Natural killer cell (primary cell): ENCODE measurements around the gene HSD17B12. TPM values are rescaled to one million over a fixed set of nuclear protein-coding genes. Genes with fewer than 3 reads are reported as not detected.

Experiments
- ATAC-seq, 3 donors: fragments of 150-1000 bp in 2 of 3; fragments of 200-7000 bp in 1 of 3; cut with Tn5 transposase; 1 replicate in 1 of 3; 2 replicates in 2 of 3; pipeline ENCODE4 v1.10.0; 2021; ENCODE audit warnings: mild to moderate bottlenecking in 2 of 3, moderate library complexity in 2 of 3
- DNase-seq, 2 donors: peaks; one replicate each; pipeline versions ENCODE4 v3.0.0 to v3.0.0-alpha.2; 2013 to 2021; ENCODE audit warnings: mixed read lengths in 1 of 2
- H3K27ac ChIP-seq: one replicate; pipeline ENCODE4 v1.5.1; 2013; ENCODE audit warnings: mild to moderate bottlenecking, low read length
- H3K27me3 ChIP-seq: one replicate; pipeline ENCODE4 v1.6.1; 2013; ENCODE audit warnings: low read length; ENCODE audit not compliant: control insufficient read depth, insufficient read depth
- H3K36me3 ChIP-seq: one replicate; pipeline ENCODE4 v1.6.1; 2013; ENCODE audit warnings: low read length; ENCODE audit not compliant: control insufficient read depth, insufficient read depth
- H3K4me1 ChIP-seq: one replicate; pipeline ENCODE4 v1.6.1; 2013; ENCODE audit warnings: low read length; ENCODE audit not compliant: control insufficient read depth, insufficient read depth
- H3K4me3 ChIP-seq: one replicate; pipeline ENCODE4 v1.5.1; 2013; ENCODE audit warnings: low read length
- H3K9me3 ChIP-seq: one replicate; pipeline ENCODE4 v1.6.1; 2013; ENCODE audit warnings: low read length; ENCODE audit not compliant: control insufficient read depth, insufficient read depth
- H3K27ac Mint-ChIP-seq, 2 donors: one replicate each; pipeline ENCODE4 v1.8.0; 2022; ENCODE audit warnings: mild to moderate bottlenecking in 2 of 2, mixed read lengths in 2 of 2, moderate library complexity in 1 of 2
- H3K27me3 Mint-ChIP-seq, 2 donors: one replicate each; pipeline ENCODE4 v1.8.0; 2022; ENCODE audit warnings: low read depth in 2 of 2, mixed read lengths in 2 of 2
- H3K36me3 Mint-ChIP-seq: one replicate; pipeline ENCODE4 v1.8.0; 2022; ENCODE audit warnings: mixed read lengths
- H3K4me1 Mint-ChIP-seq, 2 donors: one replicate each; pipeline ENCODE4 v1.8.0; 2022; ENCODE audit warnings: mixed read lengths in 2 of 2
- H3K4me3 Mint-ChIP-seq: one replicate; pipeline ENCODE4 v1.8.0; 2022; ENCODE audit warnings: mild to moderate bottlenecking, moderate library complexity, mixed read lengths
- H3K9me3 Mint-ChIP-seq, 2 donors: one replicate each; pipeline ENCODE4 v1.8.0; 2022; ENCODE audit warnings: mixed read lengths in 2 of 2
- WGBS: methylation state at CpG from one replicate; pipeline ENCODE4 v1.1.7; 2013; ENCODE audit warnings: missing lambda C conversion rate; ENCODE audit not compliant: insufficient coverage; 5-methylcytosine and 5-hydroxymethylcytosine counted together
- intact Hi-C: fragments of 100-400 bp; cut with micrococcal nuclease; formaldehyde crosslinking; loops from one replicate; pipeline ENCODE4 v1.14.2; 2022
- total RNA-seq, 4 donors: library from RNA; stranded (reverse); fragments of 120-200 nt in 1 of 4; gene quantifications; one replicate each; pipeline versions ENCODE4 v1.2.3 to v1.2.4, GENCODE V29; 2013 to 2022
- TF ChIP-seq, protein P1 (sequence below): fragments of 200-600 bp; IDR thresholded peaks from one replicate; pipeline ENCODE4 v1.8.0; 2022; ENCODE audit warnings: antibody characterized with exemption

Gene HSD17B12
- total RNA-seq, 3 donors from 2014 or later (not counting 1 experiment from before 2014, with no cell fraction given): 21.0 to 26.3 (median 26.1) TPM

DNA sequence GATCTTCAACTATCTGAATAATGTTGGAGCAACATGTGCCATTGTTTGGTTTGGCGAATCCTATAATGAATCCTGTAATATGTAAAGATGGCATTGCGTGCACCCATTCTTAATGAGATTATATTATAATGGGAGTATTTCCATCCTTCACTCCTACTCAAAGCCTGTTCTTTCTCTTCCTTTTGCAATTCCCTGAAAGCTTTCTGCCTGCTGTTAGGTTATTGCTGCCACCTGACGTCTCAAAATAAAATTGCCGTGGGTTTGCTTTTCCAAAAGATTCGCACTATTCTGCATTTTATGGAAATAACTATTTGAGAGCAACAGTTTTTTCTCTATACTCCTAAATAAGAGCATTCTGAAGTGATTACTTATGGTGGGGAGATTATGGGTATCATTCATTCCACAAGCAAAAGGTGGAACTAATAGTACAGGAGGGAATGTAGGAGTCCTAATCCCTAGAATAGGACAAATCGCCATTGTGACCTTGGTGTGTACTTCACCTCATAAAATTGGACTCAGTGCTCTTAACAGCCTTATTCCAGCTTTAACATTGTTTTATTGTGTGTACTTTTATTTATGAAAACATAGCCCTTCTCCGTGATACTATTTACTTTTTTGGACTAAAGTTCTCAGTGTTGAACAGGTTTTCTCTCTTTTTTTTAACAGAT is 130.5 kb downstream of the HSD17B12 start:
- H3K36me3 Mint-ChIP-seq: no peaks in the 10 kb centered on the region
- TF ChIP-seq, protein P1, sequence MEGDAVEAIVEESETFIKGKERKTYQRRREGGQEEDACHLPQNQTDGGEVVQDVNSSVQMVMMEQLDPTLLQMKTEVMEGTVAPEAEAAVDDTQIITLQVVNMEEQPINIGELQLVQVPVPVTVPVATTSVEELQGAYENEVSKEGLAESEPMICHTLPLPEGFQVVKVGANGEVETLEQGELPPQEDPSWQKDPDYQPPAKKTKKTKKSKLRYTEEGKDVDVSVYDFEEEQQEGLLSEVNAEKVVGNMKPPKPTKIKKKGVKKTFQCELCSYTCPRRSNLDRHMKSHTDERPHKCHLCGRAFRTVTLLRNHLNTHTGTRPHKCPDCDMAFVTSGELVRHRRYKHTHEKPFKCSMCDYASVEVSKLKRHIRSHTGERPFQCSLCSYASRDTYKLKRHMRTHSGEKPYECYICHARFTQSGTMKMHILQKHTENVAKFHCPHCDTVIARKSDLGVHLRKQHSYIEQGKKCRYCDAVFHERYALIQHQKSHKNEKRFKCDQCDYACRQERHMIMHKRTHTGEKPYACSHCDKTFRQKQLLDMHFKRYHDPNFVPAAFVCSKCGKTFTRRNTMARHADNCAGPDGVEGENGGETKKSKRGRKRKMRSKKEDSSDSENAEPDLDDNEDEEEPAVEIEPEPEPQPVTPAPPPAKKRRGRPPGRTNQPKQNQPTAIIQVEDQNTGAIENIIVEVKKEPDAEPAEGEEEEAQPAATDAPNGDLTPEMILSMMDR: no peak
- no peak overlapping the region for H3K27ac Mint-ChIP-seq
- Histone ChIP-seq H3K27me3 (no peaks in the 10 kb centered on the region), H3K36me3 (peaks cover 2% of the 10 kb centered on the region), H3K9me3 (no peaks in the 10 kb centered on the region), H3K27ac (no peak overlapping the region), H3K4me1 (no peaks in the 10 kb centered on the region), H3K4me3 (no peak overlapping the region)
- H3K27me3 Mint-ChIP-seq: no peaks in the 10 kb centered on the region
- intact Hi-C loops: no loop called here
- DNase-seq: no peak
- no peak for ATAC-seq
- no peak overlapping the region for H3K4me3 Mint-ChIP-seq
- H3K9me3 Mint-ChIP-seq: no peaks in the 10 kb centered on the region
- WGBS: 96% methylated on average over 5 of the region's 7 CpGs
- H3K4me1 Mint-ChIP-seq: no peaks in the 10 kb centered on the region

GRCh38 chr11:43812471-43812870 is 131.9 kb downstream of the HSD17B12 start:
- TF ChIP-seq, protein P1: no peak
- no peak overlapping the region for H3K4me3 Mint-ChIP-seq
- no peaks in the 10 kb centered on the region for H3K27me3 Mint-ChIP-seq
- Histone ChIP-seq H3K36me3 (peaks cover 3% of the 10 kb centered on the region), H3K9me3 (no peaks in the 10 kb centered on the region), H3K27ac (no peak overlapping the region), H3K4me3 (no peak overlapping the region), H3K4me1 (no peaks in the 10 kb centered on the region), H3K27me3 (no peaks in the 10 kb centered on the region)
- no peaks in the 10 kb centered on the region for H3K4me1 Mint-ChIP-seq
- ATAC-seq (no peak), DNase-seq (no peak)
- no peak overlapping the region for H3K27ac Mint-ChIP-seq
- H3K9me3 Mint-ChIP-seq: no peaks in the 10 kb centered on the region
- no peaks in the 10 kb centered on the region for H3K36me3 Mint-ChIP-seq
- intact Hi-C loops: no loop called here

DNA sequence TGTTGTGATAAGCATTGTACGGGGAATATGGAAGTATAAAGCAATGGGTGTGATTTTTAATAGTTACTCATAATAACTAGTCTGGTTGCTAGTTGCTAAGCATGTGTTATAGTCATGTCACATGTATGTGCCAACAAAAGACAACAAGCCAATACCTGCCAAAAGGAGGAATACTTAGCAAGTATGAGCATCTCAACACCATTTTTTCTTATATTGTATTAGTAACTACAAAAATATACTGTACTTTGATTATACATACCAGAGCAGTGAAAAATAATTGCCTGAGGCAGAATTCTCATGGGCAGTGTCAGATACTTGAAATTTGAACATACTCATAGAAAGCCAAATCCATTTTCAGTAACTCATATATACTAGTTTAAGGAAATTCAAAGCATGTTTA is 137.7 kb downstream of the HSD17B12 start:
- no peak for DNase-seq
- TF ChIP-seq, protein P1: no peak
- no CpG with 5 or more reads among the region's 1 CpG for WGBS
- Histone ChIP-seq H3K36me3 (peaks cover 3% of the 10 kb centered on the region), H3K27me3 (no peaks in the 10 kb centered on the region), H3K9me3 (no peaks in the 10 kb centered on the region), H3K27ac (no peak overlapping the region), H3K4me3 (no peak overlapping the region), H3K4me1 (no peaks in the 10 kb centered on the region)
- Mint-ChIP-seq H3K4me1 (no peaks in the 10 kb centered on the region), H3K36me3 (no peaks in the 10 kb centered on the region), H3K9me3 (no peaks in the 10 kb centered on the region), H3K27ac (no peak overlapping the region), H3K27me3 (no peaks in the 10 kb centered on the region), H3K4me3 (no peak overlapping the region)
- no peak for ATAC-seq
- intact Hi-C loops: no loop called here

DNA sequence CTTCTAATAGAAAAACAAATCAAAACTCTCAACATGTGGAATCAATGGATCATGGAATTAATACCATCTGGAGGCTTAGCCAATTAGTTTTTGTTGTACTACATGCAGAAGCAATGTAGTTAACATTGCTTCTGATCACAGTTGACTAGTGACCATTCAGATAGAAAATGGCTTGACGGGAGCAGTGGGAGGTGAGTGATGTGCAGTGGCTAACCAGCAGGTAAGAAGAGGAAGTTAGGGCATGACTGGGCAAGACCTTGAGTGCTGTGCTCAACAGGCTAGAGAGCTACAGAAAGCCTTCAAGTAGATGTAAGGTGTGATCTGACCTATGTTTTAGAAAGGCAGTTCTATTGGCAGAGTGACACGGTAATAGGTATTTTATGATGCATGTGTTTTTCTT is 139.4 kb downstream of the HSD17B12 start:
- WGBS: 94% methylated on average over 2 of the region's 2 CpGs
- no peaks in the 10 kb centered on the region for H3K9me3 Mint-ChIP-seq
- TF ChIP-seq, protein P1: no peak
- H3K36me3 Mint-ChIP-seq: no peaks in the 10 kb centered on the region
- intact Hi-C loops: no loop called here
- Histone ChIP-seq H3K36me3 (peaks cover 3% of the 10 kb centered on the region), H3K27me3 (no peaks in the 10 kb centered on the region), H3K4me1 (no peaks in the 10 kb centered on the region), H3K4me3 (no peak overlapping the region), H3K9me3 (no peaks in the 10 kb centered on the region), H3K27ac (no peak overlapping the region)
- H3K4me1 Mint-ChIP-seq: no peaks in the 10 kb centered on the region
- H3K4me3 Mint-ChIP-seq: no peak overlapping the region
- no peaks in the 10 kb centered on the region for H3K27me3 Mint-ChIP-seq
- ATAC-seq: no peak
- H3K27ac Mint-ChIP-seq: no peak overlapping the region
- DNase-seq: no peak
